Measurements from ENCODE around the gene PHKG2. TPM values are rescaled to one million over a fixed set of nuclear protein-coding genes. Genes with fewer than 3 reads are reported as not detected.
A peak's percentile ranks its signal among the peaks of the same experiment; 100 is the strongest.

The PHKG2 gene
- total RNA-seq, 2 experiments from 2014 or later: 31.1 to 32.0 TPM

DNA sequence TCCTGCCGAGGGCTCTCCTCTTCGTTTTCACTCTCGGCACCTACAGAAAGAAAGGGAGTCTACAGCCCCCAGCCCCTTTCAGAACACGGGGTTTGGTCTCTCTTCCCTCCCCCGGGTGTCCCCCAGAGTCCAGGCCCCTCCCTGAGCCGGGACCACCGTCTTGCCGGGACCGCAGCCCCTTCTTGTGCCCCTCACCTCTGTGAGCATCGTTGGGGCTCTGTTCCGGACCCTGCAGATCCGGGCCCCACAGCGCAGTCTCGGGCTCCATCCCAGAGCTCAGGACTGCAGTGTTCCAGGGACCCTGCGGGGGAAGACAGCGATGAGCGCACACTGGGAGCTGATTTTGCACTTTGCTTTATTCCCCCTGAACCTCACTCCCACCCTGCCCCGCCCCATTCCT lies 36.0 kb downstream of the PHKG2 start:
- H3K4me3 Mint-ChIP-seq: no peak overlapping the region
- peaks cover 6% of the 10 kb centered on the region for H3K36me3 Mint-ChIP-seq
- H3K27ac Mint-ChIP-seq: no peak overlapping the region

DNA sequence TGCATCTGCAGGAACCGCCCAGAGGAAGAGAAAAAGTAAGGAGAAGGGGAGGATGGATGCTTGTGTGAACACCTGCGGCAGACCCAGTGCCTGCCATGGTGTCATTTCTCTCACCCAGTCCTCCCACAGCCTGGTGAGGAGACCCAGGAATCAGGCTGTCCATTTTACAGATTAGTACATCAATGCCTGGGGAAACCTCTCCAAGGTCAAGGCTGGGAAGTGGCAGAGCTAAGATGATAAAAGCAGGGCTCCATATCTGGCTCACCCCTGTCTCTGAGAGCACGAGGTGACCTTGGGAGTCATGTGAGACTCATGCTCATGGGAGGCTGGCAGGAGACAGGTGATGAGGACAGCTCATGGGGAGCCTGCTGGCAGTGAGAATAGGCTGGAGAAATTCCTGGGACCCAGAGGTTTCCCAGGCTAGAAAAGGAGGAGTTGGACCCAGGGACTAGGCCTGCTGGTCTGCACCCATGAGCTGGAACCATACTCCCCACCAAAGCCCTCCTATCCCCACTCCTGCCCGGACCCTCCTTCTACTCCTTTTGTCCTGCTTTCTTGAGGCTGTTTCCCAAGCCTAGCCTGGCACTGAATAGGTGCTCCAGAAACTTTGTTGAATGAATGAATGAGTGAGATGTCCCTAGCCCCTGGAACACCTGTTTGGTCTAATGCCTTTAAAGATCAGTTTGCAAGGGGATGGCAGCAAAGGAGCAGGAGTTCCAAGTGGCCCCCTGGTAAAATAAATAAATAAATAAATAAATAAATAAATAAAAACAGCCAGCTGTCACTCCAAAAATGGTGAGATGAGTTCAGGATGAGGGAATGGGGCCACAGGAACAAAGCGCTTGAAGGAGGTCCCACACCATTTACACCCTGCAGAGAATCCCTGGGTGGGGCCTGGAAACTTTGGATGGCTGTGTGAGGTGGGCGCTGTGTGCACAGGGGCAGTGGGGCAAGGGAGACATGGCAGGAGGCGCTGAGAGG lies 37.2 kb downstream of the PHKG2 start:
- peak overlapping the region; percentile 49 for H3K27ac Mint-ChIP-seq
- DNase-seq: no peak

More for the DNA sequence above, 36.0 kb downstream of the PHKG2 start:
- Mint-ChIP-seq H3K4me1 (peaks cover 20% of the 10 kb centered on the region), H3K27me3 (no peaks in the 10 kb centered on the region), H3K9me3 (no peaks in the 10 kb centered on the region)
- no peak for DNase-seq

GRCh38 chr16:30786115-30786935 lies 38.1 kb downstream of the PHKG2 start:
- Mint-ChIP-seq H3K27ac (no peak overlapping the region), H3K36me3 (peaks cover 6% of the 10 kb centered on the region), H3K27me3 (no peaks in the 10 kb centered on the region), H3K9me3 (no peaks in the 10 kb centered on the region), H3K4me1 (peaks cover 20% of the 10 kb centered on the region), H3K4me3 (peak overlapping the region; percentile 78)
- DNase-seq: no peak

More for the DNA sequence above, 37.2 kb downstream of the PHKG2 start:
- H3K4me3 Mint-ChIP-seq: peak overlapping the region; percentile 78
- H3K4me1 Mint-ChIP-seq: peaks cover 20% of the 10 kb centered on the region
- no peaks in the 10 kb centered on the region for H3K27me3 Mint-ChIP-seq
- no peaks in the 10 kb centered on the region for H3K9me3 Mint-ChIP-seq
- peaks cover 6% of the 10 kb centered on the region for H3K36me3 Mint-ChIP-seq

- DNase-seq: peak; percentile 31
- H3K4me1 Mint-ChIP-seq: peaks cover 20% of the 10 kb centered on the region
- no peaks in the 10 kb centered on the region for H3K27me3 Mint-ChIP-seq
- H3K27ac Mint-ChIP-seq: peak within 1 kb of the TSS; percentile 64
- peaks cover 6% of the 10 kb centered on the region for H3K36me3 Mint-ChIP-seq
- H3K4me3 Mint-ChIP-seq: peak within 1 kb of the TSS; percentile 87
- H3K9me3 Mint-ChIP-seq: no peaks in the 10 kb centered on the region
Observed at GRCh38 chr16:30786936-30787612, 38.8 kb downstream of the PHKG2 start, which contains the start of gene ZNF629. Gene ZNF629, minus strand, starts transcription at chr16:30787205. Its CDS starts 2,723 bp downstream, at chr16:30784482.

GRCh38 chr16:30787613-30788378 lies 39.6 kb downstream of the PHKG2 start:
- Mint-ChIP-seq H3K27ac (no peak overlapping the region), H3K36me3 (peaks cover 6% of the 10 kb centered on the region), H3K4me3 (peak overlapping the region; percentile 87), H3K9me3 (no peaks in the 10 kb centered on the region), H3K27me3 (no peaks in the 10 kb centered on the region), H3K4me1 (peaks cover 20% of the 10 kb centered on the region)
- DNase-seq: no peak

DNA sequence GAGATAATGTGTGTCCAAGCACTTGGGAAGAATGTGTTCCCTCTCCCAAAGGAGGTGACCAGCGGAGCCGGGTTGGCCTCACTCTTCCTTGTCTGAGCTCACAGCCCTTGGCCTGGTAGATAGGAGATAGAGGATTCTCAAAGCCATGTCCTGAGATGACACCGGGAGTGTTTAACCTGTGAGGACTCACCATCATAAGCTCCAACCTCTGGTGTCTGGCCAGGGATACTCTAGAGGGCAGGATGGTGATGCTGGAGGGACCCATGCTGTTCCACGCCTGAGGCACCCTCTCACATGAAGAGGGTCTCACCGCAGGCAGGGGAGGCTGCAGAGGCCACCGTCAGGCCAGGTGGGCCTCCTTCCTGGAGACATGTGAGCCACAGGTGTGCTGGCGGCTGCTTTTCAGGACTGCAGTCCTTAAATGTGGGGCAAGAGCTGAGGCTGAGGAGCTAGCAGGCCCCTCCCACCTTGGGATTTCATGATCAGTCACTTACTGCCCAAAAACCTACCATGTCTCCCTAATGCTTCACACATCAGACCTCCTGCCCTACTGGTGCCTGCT lies 45.4 kb downstream of the PHKG2 start:
- Mint-ChIP-seq H3K9me3 (no peaks in the 10 kb centered on the region), H3K27ac (no peak overlapping the region), H3K4me1 (no peaks in the 10 kb centered on the region), H3K36me3 (no peaks in the 10 kb centered on the region), H3K4me3 (no peak overlapping the region), H3K27me3 (no peaks in the 10 kb centered on the region)
- no peak for DNase-seq

- Mint-ChIP-seq H3K4me3 (no peak overlapping the region), H3K36me3 (no peaks in the 10 kb centered on the region)
Observed at GRCh38 chr16:30794634-30795033, 46.4 kb downstream of the PHKG2 start.

GRCh38 chr16:30797670-30798309 lies 49.6 kb downstream of the PHKG2 start:
- no peak overlapping the region for H3K27ac Mint-ChIP-seq
- no peaks in the 10 kb centered on the region for H3K27me3 Mint-ChIP-seq
- no peak for DNase-seq
- no peaks in the 10 kb centered on the region for H3K9me3 Mint-ChIP-seq
- no peaks in the 10 kb centered on the region for H3K36me3 Mint-ChIP-seq
- no peak overlapping the region for H3K4me3 Mint-ChIP-seq
- no peaks in the 10 kb centered on the region for H3K4me1 Mint-ChIP-seq

More at GRCh38 chr16:30794634-30795033, 46.4 kb downstream of the PHKG2 start:
- no peak overlapping the region for H3K27ac Mint-ChIP-seq
- H3K9me3 Mint-ChIP-seq: no peaks in the 10 kb centered on the region
- no peak for DNase-seq
- no peaks in the 10 kb centered on the region for H3K4me1 Mint-ChIP-seq
- H3K27me3 Mint-ChIP-seq: no peaks in the 10 kb centered on the region

Other genes starting within 250 kb of the PHKG2 start
- 10 to 100 TPM; 11.4 to 11.8 TPM for gene ZNF768, start 221.9 kb upstream of the PHKG2 start, total RNA-seq
- 10 to 100 TPM; 10.9 to 11.2 TPM for gene ZNF747, start 213.6 kb upstream of the PHKG2 start, total RNA-seq
- gene ZNF764, start 190.1 kb upstream of the PHKG2 start, total RNA-seq: 10 to 100 TPM; 11.9 to 12.1 TPM
- 1 to 10 TPM; 7.1 to 7.6 TPM for gene ZNF688, start 176.7 kb upstream of the PHKG2 start, total RNA-seq
- gene ZNF785, start 162.7 kb upstream of the PHKG2 start, total RNA-seq: 1 to 10 TPM; 6.4 to 7.8 TPM
- 10 to 100 TPM; 14.8 to 15.5 TPM for gene ZNF689, start 138.0 kb upstream of the PHKG2 start, total RNA-seq
- gene PRR14, start 97.5 kb upstream of the PHKG2 start, total RNA-seq: 10 to 100 TPM; 90.1 to 93.3 TPM
- gene FBRS, start 90.0 kb upstream of the PHKG2 start, total RNA-seq: 10 to 100 TPM; 92.8 to 94.5 TPM
- 10 to 100 TPM; 66.1 to 72.6 TPM for gene SRCAP, start 49.3 kb upstream of the PHKG2 start, total RNA-seq
- gene CFAP119, start 13.6 kb downstream of the PHKG2 start, total RNA-seq: 1 to 10 TPM; 3.7 to 6.4 TPM
- 100 to 1,000 TPM in 1 of 2 experiments, 10 to 100 TPM in 1; 95.2 to 107 TPM for gene RNF40, start 13.9 kb downstream of the PHKG2 start, total RNA-seq
- gene ZNF629, start 38.8 kb downstream of the PHKG2 start, total RNA-seq: 1 to 10 TPM; 5.4 to 5.5 TPM
- 10 to 100 TPM; 20.8 to 22.0 TPM for gene BCL7C, start 145.7 kb downstream of the PHKG2 start, total RNA-seq
- gene CTF1, start 148.2 kb downstream of the PHKG2 start, total RNA-seq: under 1 TPM; 0.16 to 0.38 TPM
- 10 to 100 TPM; 24.9 to 27.0 TPM for gene FBXL19, start 175.1 kb downstream of the PHKG2 start, total RNA-seq
- gene ORAI3, start 200.6 kb downstream of the PHKG2 start, total RNA-seq: 1 to 10 TPM; 5.4 to 5.7 TPM
- gene SETD1A, start 209.3 kb downstream of the PHKG2 start, total RNA-seq: 10 to 100 TPM; 28.5 to 31.7 TPM
- gene HSD3B7, start 236.8 kb downstream of the PHKG2 start, total RNA-seq: 1 to 10 TPM; 1.5 TPM

Data from activated naive CD8-positive, alpha-beta T cell treated with anti-CD3 and anti-CD28 coated beads for 36 hours (primary cell).